Measurements from ENCODE around the gene CXCR5. TPM values are rescaled to one million over a fixed set of nuclear protein-coding genes. Genes with fewer than 3 reads are reported as not detected.

CXCR5 gene
- total and polyA plus RNA-seq, 10 of the 15 experiments (the other 5 are each of a cell fraction or from before 2014, with no cell fraction given), result 0.03 to 0.63 (median 0.25) TPM

DNA sequence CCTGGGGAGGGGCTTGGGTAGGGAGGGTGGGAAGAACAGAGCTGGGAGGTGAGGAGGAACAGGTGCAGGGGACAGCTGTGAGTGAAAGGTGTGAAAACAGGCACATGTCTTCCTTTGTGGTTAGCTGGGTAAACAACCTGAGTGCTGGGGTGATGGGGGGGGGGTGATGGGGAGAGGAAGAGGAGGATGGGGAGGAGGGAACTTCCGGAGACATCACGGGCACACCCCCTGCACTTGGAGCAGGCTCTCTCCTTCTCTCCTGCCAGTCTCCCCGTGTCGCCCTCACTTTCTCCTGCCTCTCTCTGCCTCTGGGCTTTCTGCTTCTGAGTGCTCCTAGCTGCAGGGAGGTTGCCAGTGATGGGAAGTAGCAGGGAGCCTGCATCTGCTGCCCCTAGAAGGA, 8.8 kb downstream of the CXCR5 start (continued):
- peak; percentile 48; the same call in 1 of the 2 replicates for TF ChIP-seq TBL1XR1 (IDR thresholded peaks at IDR 0.05; ENCODE audit: low read depth, low read length)

DNA sequence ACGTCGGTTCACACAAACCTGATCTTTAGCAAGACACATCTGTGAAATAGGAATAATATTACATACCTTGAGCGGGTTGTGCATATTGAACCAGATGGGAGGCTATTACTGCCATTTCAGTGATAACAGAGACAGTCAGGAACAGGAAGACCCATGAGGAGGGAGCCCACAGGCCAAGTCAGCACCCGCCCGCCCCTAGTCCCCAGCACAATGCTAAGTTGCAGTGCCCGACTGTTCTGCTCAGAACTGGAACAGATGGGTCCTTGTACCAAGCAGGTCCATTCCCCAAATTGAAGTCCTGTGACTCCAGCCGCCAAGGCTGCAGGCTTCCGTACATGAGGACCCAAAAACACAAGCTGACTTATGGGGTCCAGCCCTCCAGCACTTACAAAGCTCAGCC, 9.3 kb downstream of the CXCR5 start:
- Histone ChIP-seq H2AFZ (ENCODE audit: control insufficient read depth, low read depth, low read length) (no peak overlapping the region), H3K36me3 (ENCODE audit: control insufficient read depth in 2 of 2, insufficient read depth in 2 of 2, low read length in 1 of 2) (no peaks in the 10 kb centered on the region; a peak in 1 of 4 replicates), H3K9me3 (replicated peaks; ENCODE audit: control insufficient read depth, insufficient read depth, low read length) (no peaks in the 10 kb centered on the region), H3K27ac (ENCODE audit: control insufficient read depth, insufficient read depth) (no peak overlapping the region), H3K9ac (ENCODE audit: control insufficient read depth, insufficient read depth, low read length) (no peak overlapping the region), H3K4me3 (no peak overlapping the region), H3K27me3 (replicated peaks in 1 of 2; ENCODE audit: control insufficient read depth in 2 of 2, insufficient read depth in 2 of 2, low read length in 1 of 2) (no peaks in the 10 kb centered on the region; a peak in 2 of 4 replicates), H4K20me1 (ENCODE audit: control insufficient read depth, insufficient read depth) (no peaks in the 10 kb centered on the region), H3K79me2 (ENCODE audit: control insufficient read depth, insufficient read depth, low read length) (no peaks in the 10 kb centered on the region), H3K4me1 (ENCODE audit: control insufficient read depth, insufficient read depth, low read length) (peaks cover 45% of the 10 kb centered on the region), H3K4me2 (ENCODE audit: control insufficient read depth, insufficient read depth) (peak overlapping the region; percentile 41; the same call in 1 of the 2 replicates)
- no peak for DNase-seq (ENCODE audit: low read depth, low spot score)
- no peak for FAIRE-seq
- ChIA-PET CTCF (interaction anchor here (1.0 kb wide), 2 partner anchors 37 to 203 kb away, joined by 3 read pairs; no protein-coding TSS in a partner anchor), RAD21 (ENCODE audit: unreplicated experiment) (interaction anchor here (0.7 to 2.4 kb wide), 8 partner anchors 9 to 197 kb away, joined by 3 to 12 read pairs (median 4); partner anchors contain the start of genes CXCR5 and DDX6), POLR2A (interaction anchor here (2.0 kb wide), 2 partner anchors 10 to 109 kb away, joined by 9 to 12 read pairs; partner anchors contain the start of gene CXCR5), SMC1A (ENCODE audit: uncharacterized antibody, unreplicated experiment) (interaction anchor here (0.6 to 1.6 kb wide), 4 partner anchors 9 to 107 kb away, joined by 3 to 6 read pairs (median 5); partner anchors contain the start of gene CXCR5)
- in situ Hi-C loops (cut with MboI) (no loop called here), intact Hi-C loops (cut with micrococcal nuclease; ENCODE audit: unreplicated experiment) (no loop called here)
- 42% methylated on average over 8 of the region's 8 CpGs for WGBS (ENCODE audit: insufficient coverage, insufficient replicate concordance, low lambda C conversion rate, missing lambda C conversion rate)
- TF ChIP-seq POLR2A (IDR thresholded peaks at IDR 0.05; ENCODE audit: low read depth, low read length) (0 out of 2 replicates have a peak, but pooled peaks have one; percentile 5), FOS (IDR thresholded peaks at IDR 0.05; ENCODE audit: borderline replicate concordance, extremely low read depth, insufficient read length) (no peak)
- no TSS peak for BruUV-seq (replicated peaks)
- no peak for ATAC-seq

DNA sequence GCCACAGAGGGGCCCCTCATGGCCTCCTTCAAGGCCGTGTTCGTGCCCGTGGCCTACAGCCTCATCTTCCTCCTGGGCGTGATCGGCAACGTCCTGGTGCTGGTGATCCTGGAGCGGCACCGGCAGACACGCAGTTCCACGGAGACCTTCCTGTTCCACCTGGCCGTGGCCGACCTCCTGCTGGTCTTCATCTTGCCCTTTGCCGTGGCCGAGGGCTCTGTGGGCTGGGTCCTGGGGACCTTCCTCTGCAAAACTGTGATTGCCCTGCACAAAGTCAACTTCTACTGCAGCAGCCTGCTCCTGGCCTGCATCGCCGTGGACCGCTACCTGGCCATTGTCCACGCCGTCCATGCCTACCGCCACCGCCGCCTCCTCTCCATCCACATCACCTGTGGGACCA, 10.0 kb downstream of the CXCR5 start:
- FAIRE-seq, result no peak
- intact Hi-C loops (cut with micrococcal nuclease; ENCODE audit: unreplicated experiment), result no loop called here
- TF ChIP-seq HDGF (IDR thresholded peaks at IDR 0.05) (no peak), YY1 (IDR thresholded peaks at IDR 0.05; ENCODE audit: low read depth, low read length) (no peak), SMAD1 (IDR thresholded peaks at IDR 0.05; ENCODE audit: low read depth, partially characterized antibody) (no peak), ZZZ3 (IDR thresholded peaks at IDR 0.05; ENCODE audit: control insufficient read depth, insufficient read length, low read depth) (no peak), CEBPB (IDR thresholded peaks at IDR 0.05; ENCODE audit: borderline replicate concordance in 1 of 2, low read depth in 2 of 2, low read length in 2 of 2) (no peak), ESRRA (IDR thresholded peaks at IDR 0.05; ENCODE audit: low read length) (no peak), SP1 (IDR thresholded peaks at IDR 0.05; ENCODE audit: low read depth, low read length) (no peak)
- TF ChIP-seq, protein P1, sequence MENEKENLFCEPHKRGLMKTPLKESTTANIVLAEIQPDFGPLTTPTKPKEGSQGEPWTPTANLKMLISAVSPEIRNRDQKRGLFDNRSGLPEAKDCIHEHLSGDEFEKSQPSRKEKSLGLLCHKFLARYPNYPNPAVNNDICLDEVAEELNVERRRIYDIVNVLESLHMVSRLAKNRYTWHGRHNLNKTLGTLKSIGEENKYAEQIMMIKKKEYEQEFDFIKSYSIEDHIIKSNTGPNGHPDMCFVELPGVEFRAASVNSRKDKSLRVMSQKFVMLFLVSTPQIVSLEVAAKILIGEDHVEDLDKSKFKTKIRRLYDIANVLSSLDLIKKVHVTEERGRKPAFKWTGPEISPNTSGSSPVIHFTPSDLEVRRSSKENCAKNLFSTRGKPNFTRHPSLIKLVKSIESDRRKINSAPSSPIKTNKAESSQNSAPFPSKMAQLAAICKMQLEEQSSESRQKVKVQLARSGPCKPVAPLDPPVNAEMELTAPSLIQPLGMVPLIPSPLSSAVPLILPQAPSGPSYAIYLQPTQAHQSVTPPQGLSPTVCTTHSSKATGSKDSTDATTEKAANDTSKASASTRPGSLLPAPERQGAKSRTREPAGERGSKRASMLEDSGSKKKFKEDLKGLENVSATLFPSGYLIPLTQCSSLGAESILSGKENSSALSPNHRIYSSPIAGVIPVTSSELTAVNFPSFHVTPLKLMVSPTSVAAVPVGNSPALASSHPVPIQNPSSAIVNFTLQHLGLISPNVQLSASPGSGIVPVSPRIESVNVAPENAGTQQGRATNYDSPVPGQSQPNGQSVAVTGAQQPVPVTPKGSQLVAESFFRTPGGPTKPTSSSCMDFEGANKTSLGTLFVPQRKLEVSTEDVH (IDR thresholded peaks at IDR 0.05; ENCODE audit: low read depth, partially characterized antibody), result no peak

More for the DNA sequence above, 10.0 kb downstream of the CXCR5 start:
- DNase-seq (ENCODE audit: low read depth, low spot score), result no peak
- H3K9ac ChIP-seq (ENCODE audit: control insufficient read depth, insufficient read depth, low read length), result no peak overlapping the region
- no peaks in the 10 kb centered on the region for H4K20me1 ChIP-seq (ENCODE audit: control insufficient read depth, insufficient read depth)
- no peak for ATAC-seq
- 73% methylated on average over 22 of the region's 22 CpGs for WGBS (ENCODE audit: insufficient coverage, insufficient replicate concordance, low lambda C conversion rate, missing lambda C conversion rate)
- no peak overlapping the region for H3K27ac ChIP-seq (ENCODE audit: control insufficient read depth, insufficient read depth)
- ChIA-PET CTCF (interaction anchor here (1.0 kb wide), 1 partner anchor 204 kb away, joined by 3 read pairs; no protein-coding TSS in a partner anchor), POLR2A (interaction anchor here (2.0 kb wide), 1 partner anchor 10 kb away, joined by 12 read pairs; the partner anchor contains the start of gene CXCR5), SMC1A (ENCODE audit: uncharacterized antibody, unreplicated experiment) (interaction anchor here (0.6 to 2.9 kb wide), 4 partner anchors 10 to 108 kb away, joined by 3 to 21 read pairs (median 6); partner anchors contain the start of gene CXCR5), RAD21 (ENCODE audit: unreplicated experiment) (interaction anchor here (0.7 to 2.4 kb wide), 4 partner anchors 10 to 103 kb away, joined by 4 to 12 read pairs (median 7); partner anchors contain the start of genes CXCR5 and DDX6)
- in situ Hi-C loops (cut with MboI), result no loop called here
- no peaks in the 10 kb centered on the region for H3K9me3 ChIP-seq (replicated peaks; ENCODE audit: control insufficient read depth, insufficient read depth, low read length)
- no peaks in the 10 kb centered on the region for H3K79me2 ChIP-seq (ENCODE audit: control insufficient read depth, insufficient read depth, low read length)
- H3K36me3 ChIP-seq (ENCODE audit: control insufficient read depth in 2 of 2, insufficient read depth in 2 of 2, low read length in 1 of 2), result no peaks in the 10 kb centered on the region; a peak in 2 of 4 replicates
- no TSS peak for BruUV-seq (replicated peaks)
- no peak overlapping the region for H3K4me3 ChIP-seq
- no peaks in the 10 kb centered on the region; a peak in 2 of 4 replicates for H3K27me3 ChIP-seq (replicated peaks in 1 of 2; ENCODE audit: control insufficient read depth in 2 of 2, insufficient read depth in 2 of 2, low read length in 1 of 2)
- H2AFZ ChIP-seq (ENCODE audit: control insufficient read depth, low read depth, low read length), result no peak overlapping the region
- peaks cover 44% of the 10 kb centered on the region for H3K4me1 ChIP-seq (ENCODE audit: control insufficient read depth, insufficient read depth, low read length)
- no peak overlapping the region for H3K4me2 ChIP-seq (ENCODE audit: control insufficient read depth, insufficient read depth)
